Esophagus squamous epithelium (tissue), 5 donors: Measurements from ENCODE around the gene MID1. TPM values are rescaled to one million over a fixed set of nuclear protein-coding genes. Genes with fewer than 3 reads are reported as not detected.

Experiments
- DNase-seq: peaks from one replicate; lab custom pipeline; 2025; lab: John Stamatoyannopoulos, UW
- H3K27ac ChIP-seq, 4 donors: fragments of 200-600 bp; sonication (generic); one replicate each; pipeline ENCODE4 v1.5.1; 2016 to 2019; ENCODE audit warnings: mild to moderate bottlenecking in 1 of 4
- H3K27me3 ChIP-seq, 4 donors: fragments of 200-600 bp; sonication (generic); 1 replicate in 3 of 4; 2 replicates in 1 of 4; pipeline versions ENCODE4 v1.5.1 to v1.6.0; 2017 to 2021; ENCODE audit warnings: antibody characterized with exemption in 1 of 4
- H3K36me3 ChIP-seq, 3 donors: fragments of 200-600 bp; sonication (generic); one replicate each; pipeline ENCODE4 v1.5.1; 2016 to 2019
- H3K4me1 ChIP-seq, 3 donors: fragments of 200-600 bp; sonication (generic); one replicate each; pipeline ENCODE4 v1.5.1; 2017 to 2019
- H3K4me3 ChIP-seq, 4 donors: fragments of 200-600 bp; sonication (generic); 1 replicate in 3 of 4; 2 replicates in 1 of 4; pipeline ENCODE4 v1.5.1; 2016 to 2019; ENCODE audit warnings: mild to moderate bottlenecking in 2 of 4, moderate library complexity in 1 of 4
- H3K9me3 ChIP-seq, 3 donors: fragments of 200-600 bp; sonication (generic); one replicate each; pipeline ENCODE4 v1.5.1; 2016 to 2019
- POLR2A ChIP-seq, 4 donors: fragments of 450-650 bp; IDR thresholded peaks; one replicate each; pipeline ENCODE4 v1.6.1; 2017; ENCODE audit warnings: antibody characterized with exemption in 4 of 4, mild to moderate bottlenecking in 4 of 4, moderate library complexity in 3 of 4
- WGBS, 2 donors: methylation state at CpG; one replicate each; pipeline ENCODE4 v1.1.5; 2018; 5-methylcytosine and 5-hydroxymethylcytosine counted together
- intact Hi-C: fragments of 100-400 bp; cut with DNase I; formaldehyde crosslinking; loops from one replicate; pipeline ENCODE4 v1.15.0; 2022
- total RNA-seq, 4 donors: library from RNA; depleted of rRNA; stranded (reverse); fragments of >200 nt; gene quantifications; one replicate each; pipeline ENCODE4 v1.1.0, GENCODE V29; 2016
- TF ChIP-seq, protein P1 (sequence below), 6 experiments: fragments of 450-650 bp in 4 of 6; fragments of 200-600 bp in 2 of 6; sonication (generic) in 2 of 6; IDR thresholded peaks; one replicate each; pipeline ENCODE4 v1.5.1; 2016 to 2019; ENCODE audit warnings: antibody characterized with exemption in 6 of 6, mild to moderate bottlenecking in 4 of 6, moderate library complexity in 4 of 6
- donor health status: DM: yes; HTN: yes; CAD: no.

The MID1 gene
- total RNA-seq, 4 donors from 2014 or later, result 9.9 to 18.5 (median 14.7) TPM

DNA sequence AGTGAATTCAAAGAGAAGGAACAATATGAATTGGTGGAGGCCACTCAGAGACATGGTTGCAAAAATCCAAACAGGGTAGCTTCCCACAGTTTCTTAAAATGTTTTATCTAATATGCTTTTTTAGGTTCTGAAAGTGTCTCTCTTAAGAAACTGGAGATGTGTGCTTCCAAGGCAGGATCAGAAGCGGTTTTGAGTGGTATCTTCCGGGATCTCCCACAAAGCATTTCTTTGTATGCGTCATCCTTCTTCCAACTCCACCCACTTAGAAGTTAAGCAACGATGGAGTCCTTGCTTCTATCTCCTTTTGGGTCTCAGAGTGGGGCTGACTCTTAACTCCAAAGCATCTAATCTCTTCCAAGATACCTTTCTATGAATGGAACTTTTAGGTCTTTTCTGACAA lies 196.7 kb downstream of the MID1 start:
- Histone ChIP-seq H3K27ac (no peak overlapping the region), H3K4me1 (no peaks in the 10 kb centered on the region), H3K4me3 (no peak overlapping the region), H3K27me3 (no peaks in the 10 kb centered on the region), H3K9me3 (no peaks in the 10 kb centered on the region), H3K36me3 (no peaks in the 10 kb centered on the region)
- 69 to 79% methylated on average over 4 of the region's 4 CpGs for WGBS, 2 donors
- intact Hi-C loops, result no loop called here
- DNase-seq, result no peak
- TF ChIP-seq, protein P1, sequence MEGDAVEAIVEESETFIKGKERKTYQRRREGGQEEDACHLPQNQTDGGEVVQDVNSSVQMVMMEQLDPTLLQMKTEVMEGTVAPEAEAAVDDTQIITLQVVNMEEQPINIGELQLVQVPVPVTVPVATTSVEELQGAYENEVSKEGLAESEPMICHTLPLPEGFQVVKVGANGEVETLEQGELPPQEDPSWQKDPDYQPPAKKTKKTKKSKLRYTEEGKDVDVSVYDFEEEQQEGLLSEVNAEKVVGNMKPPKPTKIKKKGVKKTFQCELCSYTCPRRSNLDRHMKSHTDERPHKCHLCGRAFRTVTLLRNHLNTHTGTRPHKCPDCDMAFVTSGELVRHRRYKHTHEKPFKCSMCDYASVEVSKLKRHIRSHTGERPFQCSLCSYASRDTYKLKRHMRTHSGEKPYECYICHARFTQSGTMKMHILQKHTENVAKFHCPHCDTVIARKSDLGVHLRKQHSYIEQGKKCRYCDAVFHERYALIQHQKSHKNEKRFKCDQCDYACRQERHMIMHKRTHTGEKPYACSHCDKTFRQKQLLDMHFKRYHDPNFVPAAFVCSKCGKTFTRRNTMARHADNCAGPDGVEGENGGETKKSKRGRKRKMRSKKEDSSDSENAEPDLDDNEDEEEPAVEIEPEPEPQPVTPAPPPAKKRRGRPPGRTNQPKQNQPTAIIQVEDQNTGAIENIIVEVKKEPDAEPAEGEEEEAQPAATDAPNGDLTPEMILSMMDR (IDR thresholded peaks at IDR 0.05), result no peak
- no peak for TF ChIP-seq POLR2A (IDR thresholded peaks at IDR 0.05)

DNA sequence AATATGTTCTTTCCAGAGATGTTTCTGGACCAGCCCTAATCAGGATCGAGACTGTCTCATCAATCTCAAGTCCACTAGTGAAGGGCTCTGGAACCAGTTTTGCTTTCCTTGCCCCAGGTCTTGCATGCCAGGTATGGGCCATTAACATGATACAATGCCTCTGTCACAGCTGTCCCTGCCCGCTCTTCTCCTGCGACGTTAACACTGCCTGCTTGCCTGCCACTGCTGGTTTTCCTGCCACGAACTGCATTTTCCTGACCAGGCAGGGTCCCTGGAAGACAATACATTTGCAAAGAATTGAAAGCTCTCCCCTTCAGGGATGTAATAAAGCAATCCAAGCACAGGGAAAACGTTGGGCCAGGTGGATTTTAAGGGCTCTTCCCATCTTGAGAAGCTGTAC lies 200.3 kb downstream of the MID1 start:
- Histone ChIP-seq H3K27me3 (no peaks in the 10 kb centered on the region), H3K4me3 (no peak overlapping the region), H3K4me1 (no peaks in the 10 kb centered on the region), H3K27ac (no peak overlapping the region), H3K9me3 (no peaks in the 10 kb centered on the region), H3K36me3 (no peaks in the 10 kb centered on the region)
- intact Hi-C loops, result no loop called here
- WGBS, 2 donors, result 39 to 49% methylated on average over 2 to 6 of the region's 6 CpGs
- TF ChIP-seq, protein P1 (IDR thresholded peaks at IDR 0.05), result no peak
- no peak for TF ChIP-seq POLR2A (IDR thresholded peaks at IDR 0.05)
- no peak for DNase-seq

DNA sequence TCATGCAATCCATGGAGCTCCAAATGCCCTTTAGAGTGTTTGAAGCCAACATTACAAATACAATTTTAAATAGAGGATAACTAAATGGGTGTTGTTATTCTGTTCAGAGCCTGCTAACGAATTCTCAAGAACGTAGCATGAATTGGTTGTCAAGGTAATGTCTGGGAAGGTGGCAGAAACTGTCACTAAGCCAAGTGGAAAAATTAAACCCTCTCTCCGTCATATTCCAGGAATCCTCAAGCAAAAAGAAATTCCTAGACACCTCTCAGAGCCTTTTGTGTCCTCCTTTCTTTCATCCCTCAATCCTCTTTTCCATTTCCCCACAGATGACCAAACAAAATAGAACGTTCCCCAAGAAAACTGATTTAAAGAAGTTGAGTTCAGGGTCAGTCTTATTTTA lies 204.0 kb downstream of the MID1 start:
- TF ChIP-seq, protein P1 (IDR thresholded peaks at IDR 0.05), result no peak
- TF ChIP-seq POLR2A (IDR thresholded peaks at IDR 0.05), result no peak
- WGBS, 2 donors, result 74 to 91% methylated on average over 4 of the region's 4 CpGs

DNA sequence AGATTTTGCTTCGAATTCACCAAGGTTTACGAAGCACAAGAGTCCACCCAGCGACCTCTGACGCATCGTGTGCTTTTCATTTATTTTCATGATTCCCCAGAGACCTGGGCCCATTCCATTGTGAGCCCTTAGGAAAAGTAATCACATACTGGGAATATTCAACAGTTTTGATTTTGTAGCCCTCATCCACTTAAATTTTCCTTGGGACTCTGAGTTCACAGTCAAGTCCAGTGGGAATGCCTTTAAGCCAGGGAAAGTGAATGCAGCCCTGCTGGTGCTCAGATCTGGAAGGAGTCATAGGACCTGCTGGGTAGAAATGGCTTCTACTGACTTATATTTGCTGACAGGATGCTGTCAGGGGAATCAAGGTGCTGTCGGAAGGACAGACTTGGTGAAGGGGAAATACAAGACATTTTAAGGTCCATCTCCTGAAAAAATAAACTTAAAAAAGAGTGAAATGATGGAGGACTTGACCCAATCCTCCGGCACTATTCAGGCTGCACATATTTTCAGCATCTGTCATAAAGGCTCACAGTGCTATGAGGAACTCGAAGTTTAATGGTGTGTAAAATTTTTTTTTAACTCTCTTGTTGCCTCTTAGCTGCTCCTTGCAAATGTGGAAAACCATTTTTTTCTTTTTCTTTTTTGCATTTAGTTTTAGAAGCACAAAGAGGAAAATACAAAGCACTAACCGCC lies 204.9 kb downstream of the MID1 start:
- 63 to 70% methylated on average over 9 of the region's 9 CpGs for WGBS, 2 donors
- no peak for TF ChIP-seq POLR2A (IDR thresholded peaks at IDR 0.05)
- TF ChIP-seq, protein P1 (IDR thresholded peaks at IDR 0.05), result no peak
- H3K4me1 ChIP-seq, result no peaks in the 10 kb centered on the region
- no peaks in the 10 kb centered on the region for H3K9me3 ChIP-seq
- no peaks in the 10 kb centered on the region for H3K27me3 ChIP-seq
- H3K4me3 ChIP-seq, result no peak overlapping the region
- intact Hi-C loops, result no loop called here
- DNase-seq, result no peak
- no peak overlapping the region for H3K27ac ChIP-seq
- H3K36me3 ChIP-seq, result no peaks in the 10 kb centered on the region

More for the DNA sequence above, 204.0 kb downstream of the MID1 start:
- no peaks in the 10 kb centered on the region for H3K27me3 ChIP-seq
- H3K4me3 ChIP-seq, result no peak overlapping the region
- no peak overlapping the region for H3K27ac ChIP-seq
- H3K9me3 ChIP-seq, result no peaks in the 10 kb centered on the region
- DNase-seq, result no peak
- intact Hi-C loops, result no loop called here
- H3K4me1 ChIP-seq, result no peaks in the 10 kb centered on the region
- H3K36me3 ChIP-seq, result no peaks in the 10 kb centered on the region

DNA sequence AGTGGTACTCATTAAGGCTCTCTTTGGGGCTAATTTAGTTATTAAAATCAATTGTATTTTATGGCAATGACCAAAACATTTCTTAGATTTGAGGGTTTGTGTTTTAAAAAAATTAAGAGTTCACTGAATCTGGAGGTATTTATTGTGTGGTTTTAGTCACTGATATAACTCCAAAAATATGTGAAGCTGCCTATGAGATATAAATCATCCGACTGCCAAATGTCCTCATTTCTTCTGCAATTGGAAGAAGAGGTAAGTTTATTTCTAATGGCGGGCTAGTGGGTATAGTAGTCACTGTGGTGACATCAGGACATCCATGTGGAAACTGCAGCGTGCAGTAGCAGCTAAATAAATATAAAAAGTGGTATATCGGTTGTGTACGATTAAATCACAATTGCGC lies 205.5 kb downstream of the MID1 start:
- no peaks in the 10 kb centered on the region for H3K36me3 ChIP-seq

More for the DNA sequence above, 205.5 kb downstream of the MID1 start:
- no peak for DNase-seq
- Histone ChIP-seq H3K27ac (no peak overlapping the region), H3K9me3 (no peaks in the 10 kb centered on the region), H3K4me3 (no peak overlapping the region), H3K27me3 (no peaks in the 10 kb centered on the region), H3K4me1 (no peaks in the 10 kb centered on the region)
- WGBS, 2 donors, result 77 to 87% methylated on average over 5 to 6 of the region's 6 CpGs
- intact Hi-C loops, result no loop called here
- TF ChIP-seq POLR2A (IDR thresholded peaks at IDR 0.05), result no peak
- TF ChIP-seq, protein P1 (IDR thresholded peaks at IDR 0.05), result no peak
